Sigmoid colon (tissue), 3 donors: Measurements from ENCODE around the gene PTPRT.

Experiments
- POLR2A ChIP-seq, 2 donors: fragments of 450-650 bp; IDR thresholded peaks; one replicate each; pipeline ENCODE4 v1.6.1; 2016; ENCODE audit warnings: antibody characterized with exemption in 2 of 2, mild to moderate bottlenecking in 2 of 2, moderate library complexity in 2 of 2
- TF ChIP-seq, protein P1 (sequence below), 4 experiments: fragments of 450-650 bp in 3 of 4; fragments of 200-600 bp in 1 of 4; IDR thresholded peaks; one replicate each; pipeline ENCODE4 v1.5.1; 2016 to 2019; ENCODE audit warnings: antibody characterized with exemption in 4 of 4, mild to moderate bottlenecking in 3 of 4, moderate library complexity in 2 of 4

- TF ChIP-seq, protein P1, sequence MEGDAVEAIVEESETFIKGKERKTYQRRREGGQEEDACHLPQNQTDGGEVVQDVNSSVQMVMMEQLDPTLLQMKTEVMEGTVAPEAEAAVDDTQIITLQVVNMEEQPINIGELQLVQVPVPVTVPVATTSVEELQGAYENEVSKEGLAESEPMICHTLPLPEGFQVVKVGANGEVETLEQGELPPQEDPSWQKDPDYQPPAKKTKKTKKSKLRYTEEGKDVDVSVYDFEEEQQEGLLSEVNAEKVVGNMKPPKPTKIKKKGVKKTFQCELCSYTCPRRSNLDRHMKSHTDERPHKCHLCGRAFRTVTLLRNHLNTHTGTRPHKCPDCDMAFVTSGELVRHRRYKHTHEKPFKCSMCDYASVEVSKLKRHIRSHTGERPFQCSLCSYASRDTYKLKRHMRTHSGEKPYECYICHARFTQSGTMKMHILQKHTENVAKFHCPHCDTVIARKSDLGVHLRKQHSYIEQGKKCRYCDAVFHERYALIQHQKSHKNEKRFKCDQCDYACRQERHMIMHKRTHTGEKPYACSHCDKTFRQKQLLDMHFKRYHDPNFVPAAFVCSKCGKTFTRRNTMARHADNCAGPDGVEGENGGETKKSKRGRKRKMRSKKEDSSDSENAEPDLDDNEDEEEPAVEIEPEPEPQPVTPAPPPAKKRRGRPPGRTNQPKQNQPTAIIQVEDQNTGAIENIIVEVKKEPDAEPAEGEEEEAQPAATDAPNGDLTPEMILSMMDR (IDR thresholded peaks at IDR 0.05) = no peak
- TF ChIP-seq POLR2A (IDR thresholded peaks at IDR 0.05) = no peak
These were observed 656.9 kb downstream of the PTPRT start for GRCh38 chr20:42532831-42533230.
